Heart right ventricle (tissue), 16 donors: Measurements from ENCODE around the gene LRMDA. TPM values are rescaled to one million over a fixed set of nuclear protein-coding genes. Genes with fewer than 3 reads are reported as not detected.

ENCODE experiments used
- ATAC-seq, 8 donors: fragments of 200-7000 bp; cut with Tn5 transposase; one replicate each; pipeline ENCODE4 v1.9.1; 2020; ENCODE audit warnings: mild to moderate bottlenecking in 8 of 8, moderate library complexity in 8 of 8, moderate number of reproducible peaks in 1 of 8
- DNase-seq, 2 donors: peaks; one replicate each; pipeline ENCODE4 v3.0.0-alpha.2; 2020
- H3K27ac ChIP-seq, 10 donors: fragments of 200-600 bp; sonication (generic) in 2 of 10; one replicate each; pipeline versions ENCODE4 v1.5.0 to v1.8.0; 2020 to 2022; ENCODE audit warnings: mild to moderate bottlenecking in 3 of 10
- H3K27me3 ChIP-seq, 7 donors: fragments of 200-600 bp; one replicate each; pipeline ENCODE4 v1.8.0; 2021 to 2022; ENCODE audit warnings: mild to moderate bottlenecking in 2 of 7
- H3K36me3 ChIP-seq, 9 donors: fragments of 200-600 bp; sonication (generic) in 1 of 9; one replicate each; pipeline versions ENCODE4 v1.5.0 to v1.8.0; 2020 to 2022; ENCODE audit warnings: mild to moderate bottlenecking in 2 of 9
- H3K4me1 ChIP-seq, 9 donors: fragments of 200-600 bp; sonication (generic) in 1 of 9; one replicate each; pipeline versions ENCODE4 v1.5.0 to v1.8.0; 2020 to 2022; ENCODE audit warnings: mild to moderate bottlenecking in 4 of 9
- H3K4me3 ChIP-seq, 10 donors: fragments of 200-600 bp; sonication (generic) in 2 of 10; one replicate each; pipeline versions ENCODE4 v1.5.0 to v1.8.0; 2020 to 2022; ENCODE audit warnings: mild to moderate bottlenecking in 7 of 10, moderate library complexity in 2 of 10
- H3K9me3 ChIP-seq, 11 donors: fragments of 200-600 bp in 10 of 11; sonication (generic) in 2 of 11; one replicate each; pipeline versions ENCODE4 v1.5.0 to v1.8.0; 2013 to 2022; ENCODE audit warnings: mild to moderate bottlenecking in 2 of 11, control low read depth in 1 of 11, moderate library complexity in 1 of 11
- WGBS, 2 donors: extraction: QIAGEN DNeasy Blood & Tissue Kit; methylation state at CpG; one replicate each; pipeline ENCODE4 v1.1.7; 2013; ENCODE audit warnings: inconsistent platforms in 1 of 2; 5-methylcytosine and 5-hydroxymethylcytosine counted together
- intact Hi-C, 10 donors: fragments of 100-400 bp; cut with DNase I; formaldehyde crosslinking; loops; one replicate each; pipeline versions ENCODE4 v1.11.1 to v1.14.2; 2022
- polyA plus RNA-seq, 2 donors: library from polyadenylated mRNA; stranded (reverse); fragments of 200-250 nt; gene quantifications; one replicate each; pipeline ENCODE4 v1.2.3, GENCODE V29; 2013
- total RNA-seq, 10 donors: library from RNA; stranded (reverse); fragmentation: NEBNext Ultra II Directional in 3 of 10; extraction: Animal tissue kit (Norgen Biotek cat#: 25700) in 3 of 10; gene quantifications; one replicate each; pipeline versions ENCODE4 v1.2.1 to v1.2.4, GENCODE V29; 2021 to 2023
- TF ChIP-seq, protein P1 (sequence below), 9 donors: fragments of 200-600 bp; sonication (generic) in 2 of 9; IDR thresholded peaks; one replicate each; pipeline versions ENCODE4 v1.5.0 to v1.8.0; 2021 to 2022; ENCODE audit warnings: antibody characterized with exemption in 9 of 9, mild to moderate bottlenecking in 5 of 9, moderate library complexity in 1 of 9
- donor health status: Arrhythmogenic right ventricular cardiomyopathy.
- donor health status: ischemic (EF 13 %, LVEDD 7.1; RV severe dilation, severe dysfunction).
- donor health status: healthy with polysubstance abuse.
- donor health status: DM: no; HTN: yes; CAD: no.
- donor health status: DM: no; HTN: no; CAD: no.
- donor health status: ischemic (EF 25% LVEDD 6.9; RV normal size, moderate dysfunction).
- donor health status: ischemic (EF 25% LVEDD 5.7; RV mildly dilated, moderate dysfunction).
- donor health status: healthy.
- donor health status: DM: yes; HTN: yes; CAD: no.
- donor health status: Ischemic cardiomyopathy.
- donor health status: ischemic (EF 35%, LVEDD 5.7; RV mildly dilated, moderate dysfunction).
- donor health status: nonischemic (EF 11% LVEDD 7.7; RV severe dilation, severe dysfunction).
- donor health status: DM: yes; HTN: yes; CAD: no.
- donor health status: PGD.
- donor health status: ischemic (EF 29% LVEDD 5.4; RV normal size, mild dysfunction).
- donor health status: nonischemic (EF 23%, LVEDD 6.1; RV moderate dilation, normal function).

LRMDA gene
- total and polyA plus RNA-seq, 12 donors, result 4.0 to 59.8 (median 12.7) TPM

DNA sequence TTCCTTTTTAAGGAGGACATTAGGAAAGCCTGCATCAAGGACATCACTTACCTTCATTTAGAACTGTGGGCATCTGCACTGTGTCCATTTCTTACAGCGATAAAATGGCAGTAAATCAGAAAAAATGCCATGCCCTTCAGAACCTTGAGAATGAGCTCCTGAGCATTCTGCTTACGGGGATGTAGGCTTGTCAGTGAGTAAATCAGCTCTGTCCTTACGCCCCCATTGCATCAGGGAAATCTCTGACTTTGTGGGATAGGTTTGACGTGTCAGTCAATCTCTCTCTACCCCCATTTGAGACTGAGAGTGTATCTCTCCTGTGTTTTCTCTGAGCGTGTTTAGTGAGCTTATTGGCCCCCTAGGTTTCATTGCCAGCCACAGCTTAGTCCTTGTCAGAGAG is 837.1 kb downstream of the LRMDA start:
- Histone ChIP-seq H3K27me3 (no peaks in the 10 kb centered on the region), H3K4me1 (no peaks in the 10 kb centered on the region), H3K4me3 (no peak overlapping the region), H3K9me3 (peaks cover 0 to 10% (median 2%) of the 10 kb centered on the region in 11 donors), H3K27ac (no peak overlapping the region), H3K36me3 (no peaks in the 10 kb centered on the region)
- no peak for DNase-seq
- WGBS, 2 donors, result 56 to 75% methylated on average over 5 of the region's 5 CpGs
- intact Hi-C loops, result loop anchor here in 1 of 10 donors (1.0 kb wide), 1 partner anchor 32 kb away; no protein-coding TSS in a partner anchor
- ATAC-seq, result no peak
- TF ChIP-seq, protein P1, sequence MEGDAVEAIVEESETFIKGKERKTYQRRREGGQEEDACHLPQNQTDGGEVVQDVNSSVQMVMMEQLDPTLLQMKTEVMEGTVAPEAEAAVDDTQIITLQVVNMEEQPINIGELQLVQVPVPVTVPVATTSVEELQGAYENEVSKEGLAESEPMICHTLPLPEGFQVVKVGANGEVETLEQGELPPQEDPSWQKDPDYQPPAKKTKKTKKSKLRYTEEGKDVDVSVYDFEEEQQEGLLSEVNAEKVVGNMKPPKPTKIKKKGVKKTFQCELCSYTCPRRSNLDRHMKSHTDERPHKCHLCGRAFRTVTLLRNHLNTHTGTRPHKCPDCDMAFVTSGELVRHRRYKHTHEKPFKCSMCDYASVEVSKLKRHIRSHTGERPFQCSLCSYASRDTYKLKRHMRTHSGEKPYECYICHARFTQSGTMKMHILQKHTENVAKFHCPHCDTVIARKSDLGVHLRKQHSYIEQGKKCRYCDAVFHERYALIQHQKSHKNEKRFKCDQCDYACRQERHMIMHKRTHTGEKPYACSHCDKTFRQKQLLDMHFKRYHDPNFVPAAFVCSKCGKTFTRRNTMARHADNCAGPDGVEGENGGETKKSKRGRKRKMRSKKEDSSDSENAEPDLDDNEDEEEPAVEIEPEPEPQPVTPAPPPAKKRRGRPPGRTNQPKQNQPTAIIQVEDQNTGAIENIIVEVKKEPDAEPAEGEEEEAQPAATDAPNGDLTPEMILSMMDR (IDR thresholded peaks at IDR 0.05), result no peak

DNA sequence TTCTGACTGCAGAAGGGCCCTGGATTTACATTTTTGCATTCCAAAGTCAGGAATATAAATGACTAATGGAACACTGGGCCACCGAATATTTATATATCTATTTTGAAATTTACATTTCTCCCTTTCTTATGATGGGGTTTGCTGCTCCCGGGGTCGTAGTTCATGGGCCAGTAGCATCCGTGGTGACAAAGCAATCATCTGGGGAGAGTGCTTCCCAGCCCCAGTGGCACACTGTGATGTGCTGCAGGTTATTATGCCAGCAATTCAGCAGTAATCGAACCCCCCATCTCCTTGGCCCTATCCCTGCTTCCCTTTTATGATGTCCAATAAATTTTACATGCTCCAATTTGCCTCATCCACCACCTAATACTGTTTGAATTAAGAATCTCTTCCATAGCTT is 837.5 kb downstream of the LRMDA start:
- DNase-seq (no peak), ATAC-seq (no peak)
- Histone ChIP-seq H3K4me1 (no peaks in the 10 kb centered on the region), H3K27me3 (no peaks in the 10 kb centered on the region), H3K9me3 (peaks cover 0 to 15% (median 3%) of the 10 kb centered on the region in 11 donors), H3K4me3 (no peak overlapping the region), H3K36me3 (no peaks in the 10 kb centered on the region), H3K27ac (no peak overlapping the region)
- TF ChIP-seq, protein P1 (IDR thresholded peaks at IDR 0.05), result no peak
- intact Hi-C loops, result loop anchor here in 1 of 10 donors (1.0 kb wide), 1 partner anchor 33 kb away; no protein-coding TSS in a partner anchor
- WGBS, 2 donors, result 85% methylated on average over 5 of the region's 5 CpGs

DNA sequence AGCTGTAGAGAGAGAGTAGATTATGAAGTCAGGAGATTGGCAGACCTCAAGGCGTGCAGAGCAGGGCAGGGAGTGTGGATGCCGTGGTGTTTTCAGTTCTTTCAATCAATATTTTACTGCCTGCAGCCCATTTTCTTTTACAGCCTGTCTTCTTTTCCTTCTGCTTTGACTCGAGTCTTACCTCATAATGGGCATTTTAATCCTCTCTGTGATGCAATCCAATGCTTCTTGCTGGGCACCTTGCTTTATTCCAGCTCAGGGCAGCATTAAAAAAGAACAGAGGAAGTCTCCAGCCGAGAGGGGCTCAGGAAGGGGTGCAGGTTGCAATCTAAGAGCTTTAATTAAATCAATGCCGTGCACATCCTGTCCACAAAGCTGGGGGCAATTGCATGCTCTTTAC is 839.0 kb downstream of the LRMDA start:
- H3K4me1 ChIP-seq, result no peaks in the 10 kb centered on the region
- no peak overlapping the region for H3K4me3 ChIP-seq
- peaks cover 0 to 30% (median 17%) of the 10 kb centered on the region in 11 donors for H3K9me3 ChIP-seq
- no peak overlapping the region for H3K27ac ChIP-seq
- H3K27me3 ChIP-seq, result no peaks in the 10 kb centered on the region
- intact Hi-C loops, result no loop called here
- TF ChIP-seq, protein P1 (IDR thresholded peaks at IDR 0.05), result no peak
- peaks cover 0 to 5% (median 0%) of the 10 kb centered on the region in 9 donors for H3K36me3 ChIP-seq
- no peak for DNase-seq
- ATAC-seq, result no peak
- 77 to 87% methylated on average over 5 of the region's 5 CpGs for WGBS, 2 donors

DNA sequence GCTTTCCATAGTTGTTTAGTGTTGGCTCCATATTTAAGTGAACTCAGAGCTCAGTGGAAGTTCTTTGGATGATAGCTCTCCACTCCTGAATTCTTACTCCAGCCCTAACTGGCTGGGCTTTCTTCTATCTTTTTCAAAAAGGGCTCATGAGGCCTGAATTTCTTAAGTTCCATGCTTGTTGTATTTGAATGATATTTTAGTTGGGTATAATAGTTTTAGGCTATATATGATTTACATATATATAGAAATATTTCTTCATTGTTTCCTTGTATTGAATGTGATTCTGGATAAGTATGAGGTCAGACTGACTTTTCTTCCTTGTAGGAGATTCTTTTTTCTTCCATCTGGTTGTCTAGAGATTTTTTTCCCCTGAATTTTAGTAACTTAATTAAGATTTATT is 843.5 kb downstream of the LRMDA start:
- H3K27me3 ChIP-seq, result no peaks in the 10 kb centered on the region
- DNase-seq, result no peak
- no peak overlapping the region for H3K27ac ChIP-seq
- peaks cover 0 to 9% (median 0%) of the 10 kb centered on the region in 9 donors for H3K4me1 ChIP-seq
- H3K4me3 ChIP-seq, result no peak overlapping the region
- peaks cover 0 to 5% (median 0%) of the 10 kb centered on the region in 9 donors for H3K36me3 ChIP-seq
- intact Hi-C loops, result no loop called here
- ATAC-seq, result no peak
- TF ChIP-seq, protein P1 (IDR thresholded peaks at IDR 0.05), result no peak
- peaks cover 0 to 42% (median 20%) of the 10 kb centered on the region in 11 donors for H3K9me3 ChIP-seq
